Breast epithelium (tissue), 3 donors: ENCODE measurements around the gene RTCB.

Source experiments
- CTCF ChIP-seq, 3 donors: fragments of 450-650 bp; IDR thresholded peaks; one replicate each; pipeline ENCODE4 v1.5.1; 2016 to 2017; ENCODE audit warnings: antibody characterized with exemption in 3 of 3, mild to moderate bottlenecking in 3 of 3, moderate library complexity in 3 of 3
- POLR2A ChIP-seq: fragments of 450-650 bp; IDR thresholded peaks from one replicate; pipeline ENCODE4 v1.6.1; 2016; ENCODE audit warnings: antibody characterized with exemption, mild to moderate bottlenecking, moderate library complexity

DNA sequence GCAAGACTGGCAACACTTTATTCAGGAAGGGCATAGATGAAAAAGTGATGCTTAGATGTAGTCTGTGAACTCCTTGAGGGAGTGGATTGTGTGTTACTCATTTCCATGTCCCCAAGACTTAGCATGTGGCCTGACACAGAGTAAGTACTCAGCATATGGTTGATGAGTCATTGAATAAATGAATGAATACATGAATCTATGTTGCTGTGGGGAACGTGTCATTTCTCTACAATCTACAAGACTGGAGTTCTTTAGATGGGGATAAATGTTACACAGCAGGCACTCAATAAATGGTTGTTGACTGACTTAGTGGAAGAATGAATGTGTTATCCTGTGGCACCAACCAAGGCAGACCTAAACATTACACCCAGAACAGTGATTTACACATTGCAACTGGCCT, 34.3 kb upstream of the RTCB start:
- TF ChIP-seq POLR2A: no peak
- TF ChIP-seq CTCF (IDR thresholded peaks at IDR 0.05): no peak
